Islet of Langerhans (tissue), 1 donor: ENCODE results near the gene YIPF2.

Experiments
- FAIRE-seq: peaks from one replicate; lab custom pipeline; 2011; peaks lifted over from hg19 to GRCh38; lab: Jason Lieb, UNC

YIPF2 gene

GRCh38 chr19:10874024-10874423, 54.4 kb downstream of the YIPF2 start:
- FAIRE-seq, result no peak

- FAIRE-seq, result no peak
These were observed 55.8 kb downstream of the YIPF2 start for GRCh38 chr19:10872546-10873107.
